ENCODE results near the gene CDC42BPB. TPM values are rescaled to one million over a fixed set of nuclear protein-coding genes. Genes with fewer than 3 reads are reported as not detected.

Gene CDC42BPB
- total RNA-seq, 1 experiment from 2014 or later: 103 TPM

- Histone ChIP-seq H3K79me1 (ENCODE audit: insufficient read depth, low read depth, low read length, poor library complexity, severe bottlenecking) (no peaks in the 10 kb centered on the region), H3K23ac (ENCODE audit: insufficient read length, low read depth, low read length) (no peak overlapping the region), H3K18ac (ENCODE audit: insufficient read length, low read depth, low read length) (no peak overlapping the region), H3K4me2 (ENCODE audit: insufficient read depth, insufficient read length, low read length) (no peak overlapping the region), H3K23me2 (ENCODE audit: insufficient read length, low read depth, low read length, poor library complexity, severe bottlenecking) (no peaks in the 10 kb centered on the region), H3K27ac (ENCODE audit: insufficient read length, low read depth, low read length) (no peak overlapping the region), H2AFZ (ENCODE audit: low read length) (no peak overlapping the region), H4K5ac (ENCODE audit: insufficient read length, low read depth, low read length) (no peak overlapping the region), H3K9me3 (ENCODE audit: control insufficient read depth, low read depth, low read length) (no peaks in the 10 kb centered on the region), H3K56ac (ENCODE audit: insufficient read length, low read depth, low read length) (no peak overlapping the region), H4K8ac (replicated peaks; ENCODE audit: insufficient read length, low read depth, low read length) (no peak overlapping the region), H2BK15ac (ENCODE audit: low read depth, low read length) (no peak overlapping the region), H3K9ac (ENCODE audit: extremely low read depth, insufficient read length, low read length) (no peak overlapping the region), H2BK120ac (ENCODE audit: low read depth, low read length, poor library complexity, severe bottlenecking) (no peak overlapping the region), H3K4me1 (ENCODE audit: insufficient read depth, low read length) (no peaks in the 10 kb centered on the region), H2BK20ac (ENCODE audit: low read depth, low read length, poor library complexity, severe bottlenecking) (no peak overlapping the region), H4K91ac (ENCODE audit: insufficient read length, low read depth, low read length) (no peak overlapping the region), H3K4ac (ENCODE audit: low read depth, low read length) (no peak overlapping the region), H2BK5ac (ENCODE audit: insufficient read length, low read length) (no peak overlapping the region), H2AK5ac (ENCODE audit: insufficient read length, low read length) (no peak overlapping the region), H2BK12ac (ENCODE audit: insufficient read length, low read depth, low read length) (no peak overlapping the region), H3K14ac (ENCODE audit: insufficient read depth, low read length) (no peak overlapping the region), H4K20me1 (ENCODE audit: control insufficient read depth, insufficient read depth, insufficient read length) (no peaks in the 10 kb centered on the region), H3T11ph (ENCODE audit: low read length) (no peak overlapping the region), H3K79me2 (ENCODE audit: insufficient read depth, low read length) (no peaks in the 10 kb centered on the region), H3K27me3 (ENCODE audit: insufficient read depth, low read length) (no peaks in the 10 kb centered on the region)
- no CpG with 5 or more reads among the region's 9 CpGs for WGBS (ENCODE audit: extremely low coverage, insufficient read length, low lambda C conversion rate)
- no peak overlapping the region; a peak in 1 of 5 replicates for H3K4me3 Mint-ChIP-seq
- H3K27ac Mint-ChIP-seq: peak overlapping the region in 1 of 3 experiments; percentile 40; a peak in 1 of 7 replicates
- H3K9me3 Mint-ChIP-seq: no peaks in the 10 kb centered on the region
- no peaks in the 10 kb centered on the region for H3K27me3 Mint-ChIP-seq (ENCODE audit: low read depth)
- peaks cover 35 to 88% (median 84%) of the 10 kb centered on the region in 3 experiments for H3K36me3 Mint-ChIP-seq (ENCODE audit: insufficient read depth in 1 of 3, low read depth in 3 of 3)
- H3K4me1 Mint-ChIP-seq: no peaks in the 10 kb centered on the region
- DNase-seq: no peak
- TF ChIP-seq CTCF (conservative IDR thresholded peaks at IDR 0.05): no peak
These were observed 108.7 kb downstream of the CDC42BPB start for GRCh38 chr14:102948698-102949061.

All from H9 (cell line).